Cardiac muscle cell (in vitro differentiated cells and primary cell): Measurements from ENCODE around the gene AR. TPM values are rescaled to one million over a fixed set of nuclear protein-coding genes. Genes with fewer than 3 reads are reported as not detected.
A peak's percentile ranks its signal among the peaks of the same experiment; 100 is the strongest.

Experiments used
- DNase-seq, 2 donors: peaks; one replicate each; pipeline versions ENCODE4 v3.0.0 to v3.0.0-alpha.2; 2010 to 2017; ENCODE audit warnings: low read depth in 1 of 2, low spot score in 1 of 2
- H3K27ac ChIP-seq: fragments of 200-600 bp; sonication (generic); 2 replicates; pipeline ENCODE4 v1.5.1; 2016
- H3K27me3 ChIP-seq: fragments of 200-600 bp; sonication (generic); 2 replicates; pipeline ENCODE4 v1.6.0; 2016; ENCODE audit warnings: control low read depth
- H3K36me3 ChIP-seq: fragments of 200-600 bp; sonication (generic); 2 replicates; pipeline ENCODE4 v1.5.1; 2016; ENCODE audit warnings: control low read depth
- H3K4me1 ChIP-seq: fragments of 200-600 bp; sonication (generic); 2 replicates; pipeline ENCODE4 v1.8.1; 2017; ENCODE audit warnings: low read depth, mild to moderate bottlenecking, mixed run types
- H3K4me3 ChIP-seq: fragments of 200-600 bp; sonication (generic); 2 replicates; pipeline ENCODE4 v1.5.1; 2016; ENCODE audit warnings: mild to moderate bottlenecking
- H3K9me3 ChIP-seq: fragments of 200-600 bp; sonication (generic); 2 replicates; pipeline ENCODE4 v1.5.1; 2017; ENCODE audit warnings: low read depth, mild to moderate bottlenecking, control low read depth
- polyA plus RNA-seq: library from polyadenylated mRNA; unstranded; fragments of >200 nt; fragmentation: Nextera tagmentation; extraction: Ambion mirVana; gene quantifications from 2 replicates; pipeline ENCODE4 v1.2.1, GENCODE V29; 2016
- total RNA-seq: library from RNA; depleted of rRNA; stranded (reverse); fragments of >200 nt; gene quantifications from 2 replicates; pipeline ENCODE4 v1.2.3, GENCODE V29; 2016
- TF ChIP-seq, protein P1 (sequence below): IDR thresholded peaks from 2 replicates; pipeline ENCODE4 v1.5.1; 2012; ENCODE audit warnings: low read depth, mild to moderate bottlenecking, low read length

AR gene
- total and polyA plus RNA-seq, 2 experiments from 2014 or later: 0.24 to 0.93 TPM

DNA sequence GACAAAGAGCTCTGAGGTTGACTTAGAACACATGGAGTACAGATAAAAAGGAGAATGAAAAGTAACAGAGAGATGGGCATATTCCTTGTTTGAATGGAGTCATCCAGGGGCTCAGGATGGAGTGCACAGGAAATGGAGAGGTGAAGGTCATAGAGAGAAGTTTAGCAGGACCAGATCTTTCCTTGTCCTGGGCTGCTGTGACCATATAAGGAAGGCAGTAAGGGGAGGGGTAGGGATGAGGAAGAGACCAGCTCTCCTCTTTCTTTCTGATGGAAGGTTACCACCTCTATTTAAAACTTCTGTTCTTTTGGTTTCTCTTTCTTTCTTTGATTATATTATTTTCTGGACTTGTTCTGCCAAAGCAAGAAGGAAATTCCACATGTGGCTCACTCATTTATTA lies 27.0 kb downstream of the AR start:
- H3K4me1 ChIP-seq: no peaks in the 10 kb centered on the region
- H3K36me3 ChIP-seq: no peaks in the 10 kb centered on the region
- H3K4me3 ChIP-seq: no peak overlapping the region
- TF ChIP-seq, protein P1, sequence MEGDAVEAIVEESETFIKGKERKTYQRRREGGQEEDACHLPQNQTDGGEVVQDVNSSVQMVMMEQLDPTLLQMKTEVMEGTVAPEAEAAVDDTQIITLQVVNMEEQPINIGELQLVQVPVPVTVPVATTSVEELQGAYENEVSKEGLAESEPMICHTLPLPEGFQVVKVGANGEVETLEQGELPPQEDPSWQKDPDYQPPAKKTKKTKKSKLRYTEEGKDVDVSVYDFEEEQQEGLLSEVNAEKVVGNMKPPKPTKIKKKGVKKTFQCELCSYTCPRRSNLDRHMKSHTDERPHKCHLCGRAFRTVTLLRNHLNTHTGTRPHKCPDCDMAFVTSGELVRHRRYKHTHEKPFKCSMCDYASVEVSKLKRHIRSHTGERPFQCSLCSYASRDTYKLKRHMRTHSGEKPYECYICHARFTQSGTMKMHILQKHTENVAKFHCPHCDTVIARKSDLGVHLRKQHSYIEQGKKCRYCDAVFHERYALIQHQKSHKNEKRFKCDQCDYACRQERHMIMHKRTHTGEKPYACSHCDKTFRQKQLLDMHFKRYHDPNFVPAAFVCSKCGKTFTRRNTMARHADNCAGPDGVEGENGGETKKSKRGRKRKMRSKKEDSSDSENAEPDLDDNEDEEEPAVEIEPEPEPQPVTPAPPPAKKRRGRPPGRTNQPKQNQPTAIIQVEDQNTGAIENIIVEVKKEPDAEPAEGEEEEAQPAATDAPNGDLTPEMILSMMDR: no peak
- H3K27me3 ChIP-seq: no peaks in the 10 kb centered on the region
- no peak overlapping the region for H3K27ac ChIP-seq
- H3K9me3 ChIP-seq: no peaks in the 10 kb centered on the region
- no peak for DNase-seq

- H3K36me3 ChIP-seq: no peaks in the 10 kb centered on the region
- no peaks in the 10 kb centered on the region for H3K4me1 ChIP-seq
- peak in 1 of 2 donors; percentile 51 for DNase-seq
- no peaks in the 10 kb centered on the region for H3K27me3 ChIP-seq
- TF ChIP-seq, protein P1: no peak
- no peak overlapping the region for H3K4me3 ChIP-seq
- H3K27ac ChIP-seq: no peak overlapping the region
- no peaks in the 10 kb centered on the region for H3K9me3 ChIP-seq
These were observed 30.9 kb downstream of the AR start for GRCh38 chrX:67574696-67575095.

- Histone ChIP-seq H3K27me3 (no peaks in the 10 kb centered on the region), H3K4me1 (no peaks in the 10 kb centered on the region), H3K9me3 (no peaks in the 10 kb centered on the region), H3K36me3 (no peaks in the 10 kb centered on the region), H3K4me3 (no peak overlapping the region), H3K27ac (no peak overlapping the region)
- TF ChIP-seq, protein P1: no peak
- no peak for DNase-seq
These were observed 38.6 kb downstream of the AR start for GRCh38 chrX:67582436-67582835.

DNA sequence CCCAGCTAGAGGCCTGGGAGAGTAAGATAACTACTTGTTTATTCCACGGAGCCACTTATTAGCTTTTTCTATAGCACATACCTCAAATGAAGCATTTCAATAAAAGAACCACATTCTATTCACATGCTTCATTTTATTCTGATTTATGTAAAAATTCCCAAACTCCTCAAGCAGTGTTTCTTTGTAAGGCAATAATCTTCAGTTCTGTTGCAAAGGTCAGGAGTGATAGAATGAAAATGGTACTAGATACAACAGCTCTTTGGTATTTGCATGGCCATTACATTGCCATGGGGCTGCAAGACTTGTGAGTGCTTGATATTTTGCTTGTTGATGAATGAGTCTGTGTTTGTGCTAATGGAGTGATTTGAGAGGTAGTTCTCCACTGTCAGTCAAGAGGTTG lies 39.4 kb downstream of the AR start:
- Histone ChIP-seq H3K9me3 (no peaks in the 10 kb centered on the region), H3K27me3 (no peaks in the 10 kb centered on the region), H3K4me3 (no peak overlapping the region), H3K36me3 (no peaks in the 10 kb centered on the region), H3K27ac (no peak overlapping the region), H3K4me1 (no peaks in the 10 kb centered on the region)
- TF ChIP-seq, protein P1: no peak
- DNase-seq: no peak

DNA sequence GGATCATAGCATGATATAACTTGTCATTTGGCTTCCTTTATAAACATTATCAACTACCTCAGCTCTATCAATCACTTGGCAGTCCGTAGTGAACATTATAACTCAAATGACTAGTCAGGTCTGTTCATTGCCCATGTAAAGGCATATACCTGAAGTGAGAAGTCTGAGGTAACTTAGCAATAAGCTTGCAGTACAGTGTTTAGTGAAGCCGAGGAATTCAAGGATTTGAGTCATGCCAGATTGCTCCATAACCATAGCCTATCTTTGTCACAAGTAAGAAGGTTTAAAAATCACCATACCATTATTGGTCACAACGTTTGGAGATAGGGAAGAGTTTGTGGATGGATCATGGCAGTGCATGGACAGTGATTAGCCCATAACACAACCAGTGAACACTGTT lies 41.6 kb downstream of the AR start:
- H3K9me3 ChIP-seq: no peaks in the 10 kb centered on the region
- H3K4me1 ChIP-seq: no peaks in the 10 kb centered on the region
- no peaks in the 10 kb centered on the region for H3K27me3 ChIP-seq
- H3K36me3 ChIP-seq: no peaks in the 10 kb centered on the region
- no peak overlapping the region for H3K27ac ChIP-seq
- TF ChIP-seq, protein P1: no peak
- no peak overlapping the region for H3K4me3 ChIP-seq
- DNase-seq: no peak
